Ascending aorta (tissue), 2 donors: ENCODE results near the gene CYP26B1. TPM values are rescaled to one million over a fixed set of nuclear protein-coding genes. Genes with fewer than 3 reads are reported as not detected.

ENCODE experiments used
- DNase-seq, 2 donors: peaks; one replicate each; pipeline ENCODE4 v3.0.0-alpha.2; 2019; ENCODE audit warnings: low spot score in 2 of 2
- H3K27ac ChIP-seq, 2 donors: fragments of 200-600 bp; sonication (generic); one replicate each; pipeline ENCODE4 v1.5.1; 2016 to 2017; ENCODE audit warnings: mild to moderate bottlenecking in 1 of 2
- H3K27me3 ChIP-seq: fragments of 200-600 bp; sonication (generic); one replicate; pipeline ENCODE4 v1.5.1; 2017
- H3K36me3 ChIP-seq, 2 donors: fragments of 200-600 bp; sonication (generic); one replicate each; pipeline ENCODE4 v1.5.1; 2016
- H3K4me1 ChIP-seq, 2 donors: fragments of 200-600 bp; sonication (generic); one replicate each; pipeline ENCODE4 v1.5.1; 2016 to 2017; ENCODE audit warnings: mild to moderate bottlenecking in 1 of 2
- H3K4me3 ChIP-seq, 2 donors: fragments of 200-600 bp; sonication (generic); one replicate each; pipeline ENCODE4 v1.5.1; 2016 to 2017; ENCODE audit warnings: mild to moderate bottlenecking in 1 of 2
- H3K9me3 ChIP-seq, 2 donors: fragments of 200-600 bp; sonication (generic); one replicate each; pipeline ENCODE4 v1.5.1; 2016
- CTCF ChIP-seq, 3 experiments: fragments of 200-600 bp in 2 of 3; fragments of 450-650 bp in 1 of 3; sonication (generic) in 2 of 3; IDR thresholded peaks; one replicate each; pipeline ENCODE4 v1.5.1; 2016 to 2019; ENCODE audit warnings: antibody characterized with exemption in 3 of 3, mild to moderate bottlenecking in 1 of 3, moderate library complexity in 1 of 3
- intact Hi-C: fragments of 100-400 bp; cut with DNase I; formaldehyde crosslinking; loops from one replicate; pipeline ENCODE4 v1.15.1; 2023
- total RNA-seq: library from RNA; depleted of rRNA; stranded (reverse); fragments of >200 nt; gene quantifications from one replicate; pipeline ENCODE4 v1.1.0, GENCODE V29; 2016

CYP26B1 gene
- total RNA-seq, 1 donor from 2014 or later: 18.6 TPM

DNA sequence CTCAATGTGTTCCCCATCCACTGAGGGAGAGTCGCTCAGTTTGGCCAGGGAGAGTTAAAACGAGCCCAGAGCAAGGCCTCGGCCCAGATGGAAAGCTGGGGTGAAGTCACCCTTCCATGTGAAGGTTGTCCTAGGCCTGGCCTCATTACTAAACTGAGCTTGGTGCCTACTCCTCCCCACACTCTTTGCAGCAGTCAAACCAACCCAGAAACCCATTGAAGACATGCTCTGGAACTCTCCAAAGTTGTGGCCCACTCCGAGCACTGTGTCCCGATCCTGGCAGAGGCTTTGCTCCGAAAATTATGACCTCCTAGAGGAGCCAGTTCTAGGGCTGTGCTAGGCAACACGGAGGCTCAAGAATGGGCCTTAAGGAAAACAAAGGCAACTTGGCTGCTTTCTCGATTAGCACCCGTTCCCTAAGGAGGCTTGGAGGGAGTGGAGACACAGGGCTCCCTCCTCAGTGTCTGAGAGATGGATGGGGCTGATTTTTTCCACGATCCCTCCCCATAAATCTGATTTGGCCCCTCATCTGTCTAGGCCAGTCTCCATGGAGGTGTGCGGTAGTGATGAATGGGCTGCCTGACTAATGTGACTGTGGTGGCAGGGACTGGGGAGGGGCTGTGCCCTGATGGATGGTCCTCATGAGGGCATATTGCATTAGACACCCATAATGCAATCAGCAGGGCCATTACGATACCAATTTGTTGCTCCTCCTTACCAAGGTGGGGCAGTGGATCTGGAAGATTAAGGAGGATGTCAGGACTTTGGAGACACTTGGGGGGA lies 11.7 kb upstream of the CYP26B1 start:
- no peak for TF ChIP-seq CTCF (IDR thresholded peaks at IDR 0.05)
- intact Hi-C loops: no loop called here
- no peak overlapping the region for H3K4me3 ChIP-seq
- H3K27ac ChIP-seq: no peak overlapping the region
- no peaks in the 10 kb centered on the region for H3K36me3 ChIP-seq
- no peak for DNase-seq
- H3K27me3 ChIP-seq: no peaks in the 10 kb centered on the region
- H3K9me3 ChIP-seq: no peaks in the 10 kb centered on the region
- H3K4me1 ChIP-seq: no peaks in the 10 kb centered on the region

GRCh38 chr2:72157871-72158771 lies 10.5 kb upstream of the CYP26B1 start:
- Histone ChIP-seq H3K36me3 (no peaks in the 10 kb centered on the region), H3K4me1 (no peaks in the 10 kb centered on the region), H3K27ac (no peak overlapping the region), H3K27me3 (no peaks in the 10 kb centered on the region), H3K9me3 (no peaks in the 10 kb centered on the region), H3K4me3 (no peak overlapping the region)
- intact Hi-C loops: no loop called here
- DNase-seq: no peak
- TF ChIP-seq CTCF (IDR thresholded peaks at IDR 0.05): no peak

GRCh38 chr2:72156872-72157271 lies 9.2 kb upstream of the CYP26B1 start:
- TF ChIP-seq CTCF (IDR thresholded peaks at IDR 0.05): no peak
- DNase-seq: no peak
- Histone ChIP-seq H3K27me3 (no peaks in the 10 kb centered on the region), H3K36me3 (no peaks in the 10 kb centered on the region), H3K4me3 (no peak overlapping the region), H3K27ac (no peak overlapping the region), H3K9me3 (no peaks in the 10 kb centered on the region), H3K4me1 (no peaks in the 10 kb centered on the region)
- intact Hi-C loops: no loop called here

DNA sequence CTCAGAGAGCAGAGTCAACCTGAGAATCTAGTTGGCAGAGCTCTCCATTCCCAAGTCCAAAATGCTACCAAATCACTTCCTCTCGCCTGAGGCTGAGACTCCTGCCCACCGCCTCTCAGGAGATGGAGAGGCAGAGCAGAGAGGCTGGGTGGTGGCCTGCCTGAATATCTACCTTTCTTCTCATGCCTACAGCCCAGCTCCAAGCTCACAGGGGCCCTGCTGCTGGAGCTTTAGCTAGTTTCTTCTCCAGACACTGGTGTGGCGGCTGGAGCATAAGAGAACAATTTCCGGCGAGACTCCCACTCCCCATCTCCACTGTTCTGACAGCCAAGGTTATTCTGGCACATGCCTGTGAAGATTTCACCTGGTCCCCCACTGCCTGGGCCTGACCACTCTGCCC lies 8.1 kb upstream of the CYP26B1 start:
- H3K4me1 ChIP-seq: no peaks in the 10 kb centered on the region
- H3K27ac ChIP-seq: no peak overlapping the region
- no peak for TF ChIP-seq CTCF (IDR thresholded peaks at IDR 0.05)
- no peaks in the 10 kb centered on the region for H3K36me3 ChIP-seq
- H3K4me3 ChIP-seq: no peak overlapping the region
- no peaks in the 10 kb centered on the region for H3K27me3 ChIP-seq
- no peak for DNase-seq
- no peaks in the 10 kb centered on the region for H3K9me3 ChIP-seq
- intact Hi-C loops: no loop called here

GRCh38 chr2:72155151-72155550 lies 7.5 kb upstream of the CYP26B1 start:
- Histone ChIP-seq H3K27ac (no peak overlapping the region), H3K36me3 (no peaks in the 10 kb centered on the region), H3K4me1 (peaks cover under 1% of the 10 kb centered on the region in 2 donors), H3K9me3 (no peaks in the 10 kb centered on the region), H3K4me3 (no peak overlapping the region), H3K27me3 (no peaks in the 10 kb centered on the region)
- TF ChIP-seq CTCF (IDR thresholded peaks at IDR 0.05): no peak
- intact Hi-C loops: no loop called here
- no peak for DNase-seq
